Measurements from ENCODE around the gene RASD2.

GRCh38 chr22:35598396-35598710 is 57.7 kb downstream of the RASD2 start:
- TF ChIP-seq CTCF (IDR thresholded peaks at IDR 0.05) (no peak), EZH2 (IDR thresholded peaks at IDR 0.05; ENCODE audit: borderline replicate concordance, insufficient read depth, low read depth, low read length, poor library complexity, severe bottlenecking) (no peak)

All from B cell (primary cell).